Caco-2 (cell line): ENCODE data around the gene CCDC85C. TPM values are rescaled to one million over a fixed set of nuclear protein-coding genes. Genes with fewer than 3 reads are reported as not detected.

Experiments used
- BruUV-seq: library from RNA; stranded (reverse); fragments of 400-500 nt; replicated peaks from 2 replicates; lab custom pipeline; 2021; lab: Mats Ljungman, UMichigan
- CTCF ChIA-PET: fragments of 300-600 bp; sonication (Branson Sonifier 250); formaldehyde crosslinking; loops from one replicate; lab custom pipeline; 2022; ENCODE audit warnings: antibody characterized with exemption; lab: Charles Lee
- POLR2A ChIA-PET: fragments of 300-600 bp; sonication (Branson Sonifier 250); formaldehyde crosslinking; loops from one replicate; lab custom pipeline; 2022; ENCODE audit warnings: antibody characterized with exemption; lab: Charles Lee
- DNase-seq, 2 experiments: peaks; one replicate each; pipeline versions ENCODE4 v3.0.0 to v3.0.0-alpha.2; 2020 to 2022
- H3K27me3 ChIP-seq: replicated peaks from 2 replicates; pipeline ENCODE4 v1.6.0; 2011; ENCODE audit warnings: low read length; ENCODE audit not compliant: control insufficient read depth, insufficient read depth
- H3K36me3 ChIP-seq: 2 replicates; pipeline ENCODE4 v1.5.1; 2011; ENCODE audit warnings: low read length; ENCODE audit not compliant: control insufficient read depth, insufficient read depth
- H3K4me1 ChIP-seq: fragments of 250-450 bp; sonication (Bioruptor Pico); 2 replicates; pipeline ENCODE4 v1.5.1; 2020; ENCODE audit warnings: mild to moderate bottlenecking
- H3K4me3 ChIP-seq: 2 replicates; pipeline ENCODE4 v1.5.1; 2011; ENCODE audit warnings: low read depth, mild to moderate bottlenecking, control low read depth, low read length
- H3K9me3 ChIP-seq: fragments of 250-450 bp; sonication (Bioruptor Pico); 2 replicates; pipeline ENCODE4 v1.5.1; 2020; ENCODE audit warnings: mild to moderate bottlenecking, moderate library complexity
- H3K27ac Mint-ChIP-seq: one replicate; pipeline ENCODE4 v1.8.0; 2022; ENCODE audit warnings: mixed read lengths; ENCODE audit not compliant: unreplicated experiment
- H3K27me3 Mint-ChIP-seq: one replicate; pipeline ENCODE4 v1.8.0; 2022; ENCODE audit warnings: mixed read lengths; ENCODE audit not compliant: insufficient read depth, unreplicated experiment
- H3K36me3 Mint-ChIP-seq: one replicate; pipeline ENCODE4 v1.8.0; 2022; ENCODE audit warnings: mild to moderate bottlenecking, mixed read lengths; ENCODE audit not compliant: insufficient read depth, unreplicated experiment
- H3K4me1 Mint-ChIP-seq: one replicate; pipeline ENCODE4 v1.8.0; 2022; ENCODE audit warnings: low read depth, mixed read lengths; ENCODE audit not compliant: unreplicated experiment
- H3K4me3 Mint-ChIP-seq: one replicate; pipeline ENCODE4 v1.8.0; 2022; ENCODE audit warnings: mild to moderate bottlenecking, moderate library complexity, mixed read lengths; ENCODE audit not compliant: unreplicated experiment
- H3K9me3 Mint-ChIP-seq: one replicate; pipeline ENCODE4 v1.8.0; 2022; ENCODE audit warnings: mixed read lengths; ENCODE audit not compliant: unreplicated experiment
- CTCF ChIP-seq, 2 experiments: fragments of 200-600 bp in 1 of 2; IDR thresholded peaks; 1 replicate in 1 of 2; 2 replicates in 1 of 2; pipeline versions ENCODE4 v1.5.1 to v1.8.0; 2011 to 2022; ENCODE audit warnings: antibody characterized with exemption in 1 of 2, control low read depth in 1 of 2, inconsistent platforms in 1 of 2, low read depth in 1 of 2, low read length in 1 of 2, mild to moderate bottlenecking in 1 of 2, moderate library complexity in 1 of 2; ENCODE audit not compliant: insufficient read depth in 1 of 2, severe bottlenecking in 1 of 2, unreplicated experiment in 1 of 2
- intact Hi-C: fragments of 100-400 bp; cut with micrococcal nuclease; formaldehyde crosslinking; loops from one replicate; pipeline ENCODE4 v1.10.0; 2022; ENCODE audit not compliant: unreplicated experiment
- total RNA-seq: library from RNA; stranded (reverse); gene quantifications from 2 replicates; pipeline ENCODE4 v1.2.3, GENCODE V29; 2022

The CCDC85C gene
- total RNA-seq, 1 experiment from 2014 or later = 76.2 TPM

GRCh38 chr14:99650189-99650588, 46.2 kb upstream of the CCDC85C start:
- Histone ChIP-seq H3K4me1 (peaks cover 6% of the 10 kb centered on the region; the same call in 1 of the 2 replicates), H3K36me3 (no peaks in the 10 kb centered on the region), H3K4me3 (no peak overlapping the region), H3K9me3 (no peaks in the 10 kb centered on the region), H3K27me3 (no peaks in the 10 kb centered on the region)
- no peak for DNase-seq
- no peak for TF ChIP-seq CTCF (IDR thresholded peaks at IDR 0.05; ENCODE audit: insufficient read depth in 1 of 2, low read depth in 1 of 2, low read length in 1 of 2, severe bottlenecking in 1 of 2, unreplicated experiment in 1 of 2)
- no TSS peak for BruUV-seq
- intact Hi-C loops = no loop called here
- ChIA-PET POLR2A (no interaction called here), CTCF (no interaction called here)
- H3K27ac Mint-ChIP-seq = no peak overlapping the region
- no peak overlapping the region for H3K4me3 Mint-ChIP-seq
- no peaks in the 10 kb centered on the region for H3K27me3 Mint-ChIP-seq
- H3K36me3 Mint-ChIP-seq = peaks cover 5% of the 10 kb centered on the region
- no peaks in the 10 kb centered on the region for H3K9me3 Mint-ChIP-seq
- no peaks in the 10 kb centered on the region for H3K4me1 Mint-ChIP-seq

GRCh38 chr14:99649643-99650042, 45.6 kb upstream of the CCDC85C start:
- Mint-ChIP-seq H3K36me3 (peaks cover 5% of the 10 kb centered on the region), H3K9me3 (no peaks in the 10 kb centered on the region), H3K4me1 (no peaks in the 10 kb centered on the region), H3K27me3 (no peaks in the 10 kb centered on the region), H3K4me3 (no peak overlapping the region), H3K27ac (no peak overlapping the region)
- intact Hi-C loops = no loop called here
- no peak for DNase-seq
- H3K4me3 ChIP-seq = no peak overlapping the region
- ChIA-PET POLR2A (no interaction called here), CTCF (no interaction called here)
- TF ChIP-seq CTCF (IDR thresholded peaks at IDR 0.05; ENCODE audit: insufficient read depth in 1 of 2, low read depth in 1 of 2, low read length in 1 of 2, severe bottlenecking in 1 of 2, unreplicated experiment in 1 of 2) = no peak
- H3K36me3 ChIP-seq = no peaks in the 10 kb centered on the region
- no peaks in the 10 kb centered on the region for H3K9me3 ChIP-seq
- no TSS peak for BruUV-seq
- H3K4me1 ChIP-seq = peaks cover 6% of the 10 kb centered on the region; the same call in 1 of the 2 replicates
- H3K27me3 ChIP-seq = no peaks in the 10 kb centered on the region

GRCh38 chr14:99649219-99649618, 45.2 kb upstream of the CCDC85C start:
- DNase-seq = no peak
- H3K9me3 ChIP-seq = no peaks in the 10 kb centered on the region
- ChIA-PET CTCF (no interaction called here), POLR2A (no interaction called here)
- Mint-ChIP-seq H3K4me1 (no peaks in the 10 kb centered on the region), H3K9me3 (no peaks in the 10 kb centered on the region), H3K27me3 (no peaks in the 10 kb centered on the region), H3K27ac (no peak overlapping the region), H3K36me3 (peaks cover 5% of the 10 kb centered on the region), H3K4me3 (no peak overlapping the region)
- H3K27me3 ChIP-seq = no peaks in the 10 kb centered on the region
- intact Hi-C loops = no loop called here
- H3K4me3 ChIP-seq = no peak overlapping the region
- H3K36me3 ChIP-seq = no peaks in the 10 kb centered on the region
- peaks cover 6% of the 10 kb centered on the region; the same call in 1 of the 2 replicates for H3K4me1 ChIP-seq
- TF ChIP-seq CTCF (IDR thresholded peaks at IDR 0.05; ENCODE audit: insufficient read depth in 1 of 2, low read depth in 1 of 2, low read length in 1 of 2, severe bottlenecking in 1 of 2, unreplicated experiment in 1 of 2) = no peak
- no TSS peak for BruUV-seq
